HG02571 (cell line): Measurements from ENCODE around the gene TMEM232.
"Not testable (repeated sequence)": the region's sequence is repeated elsewhere in the genome, so short reads cannot be mapped to it uniquely, and the experiment has no call there.

Experiments
- ATAC-seq: cut with Tn5 transposase; IDR thresholded peaks from one replicate; pipeline ENCODE4 v1.9.1; 2021; ENCODE audit warnings: mild to moderate bottlenecking, moderate library complexity; ENCODE audit not compliant: unreplicated experiment

TMEM232 gene

DNA sequence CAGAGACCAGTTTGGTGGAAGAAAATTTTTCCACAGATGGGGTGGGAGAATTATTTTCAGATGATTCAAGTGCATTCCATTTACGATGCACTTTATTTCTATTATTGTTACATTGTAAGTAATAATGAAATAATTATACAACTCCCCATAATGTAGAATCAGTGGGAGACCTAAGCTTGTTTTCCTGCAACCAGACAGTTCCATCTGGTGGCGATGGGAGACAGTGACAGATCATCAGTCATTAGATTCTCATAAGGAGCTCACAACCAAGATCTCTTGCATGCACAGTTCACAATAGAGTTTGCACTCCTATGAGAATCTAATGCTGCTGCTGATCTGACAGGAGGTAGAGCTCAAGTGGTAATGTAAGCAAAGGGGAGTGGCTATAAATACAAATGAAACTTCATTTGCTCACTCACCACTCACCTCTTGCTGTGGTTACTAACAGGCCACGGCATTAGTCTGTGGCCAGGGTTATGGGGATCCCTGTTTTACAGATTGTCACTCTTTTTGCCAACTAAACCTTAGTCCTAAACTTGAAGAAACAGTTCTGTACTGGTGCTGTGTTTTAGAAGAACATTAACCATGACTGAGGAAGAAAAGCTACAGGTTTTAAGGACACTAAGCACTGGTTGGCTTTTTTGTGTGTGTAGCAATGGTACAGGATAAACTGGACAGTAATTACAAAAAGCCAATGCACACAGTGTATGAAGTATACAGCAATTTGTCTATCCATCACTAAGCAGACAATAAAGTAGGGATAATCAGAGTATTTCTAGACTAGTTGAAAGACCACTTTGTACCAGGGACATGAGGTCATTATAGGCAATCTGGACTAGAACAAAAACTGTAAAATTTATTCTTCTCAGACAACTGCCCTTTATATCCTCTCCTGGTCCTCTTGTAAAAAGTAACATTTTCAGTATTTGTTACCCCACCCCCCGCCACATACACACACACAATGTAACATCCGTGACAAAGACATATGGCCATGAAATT is 9.9 kb downstream of the TMEM232 start:
- peak; percentile 96 for ATAC-seq

- no peak for ATAC-seq
Observed at GRCh38 chr5:110707260-110707844, 19.1 kb downstream of the TMEM232 start.

DNA sequence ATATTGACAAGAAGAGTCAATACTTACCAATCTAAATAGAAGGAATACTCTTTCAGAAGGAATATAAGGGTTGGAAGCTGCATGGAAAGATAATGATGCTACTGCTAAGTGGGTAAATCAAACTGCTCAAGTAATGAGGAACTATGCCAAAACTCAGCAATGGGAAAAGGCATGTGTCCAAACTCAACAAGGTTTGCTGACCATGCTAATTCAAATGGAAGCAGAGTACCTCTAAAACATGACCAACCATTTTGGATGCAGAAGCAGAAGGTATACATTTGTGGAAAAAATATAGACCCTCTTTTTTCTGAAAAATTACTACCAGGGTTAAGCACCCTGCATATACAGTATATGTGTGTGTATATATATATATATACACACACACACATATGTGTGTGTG is 21.1 kb downstream of the TMEM232 start:
- no peak for ATAC-seq

- no peak for ATAC-seq
Observed at GRCh38 chr5:110703481-110703880, 23.0 kb downstream of the TMEM232 start.

- ATAC-seq: no peak
Observed at GRCh38 chr5:110702704-110703103, 23.8 kb downstream of the TMEM232 start.

DNA sequence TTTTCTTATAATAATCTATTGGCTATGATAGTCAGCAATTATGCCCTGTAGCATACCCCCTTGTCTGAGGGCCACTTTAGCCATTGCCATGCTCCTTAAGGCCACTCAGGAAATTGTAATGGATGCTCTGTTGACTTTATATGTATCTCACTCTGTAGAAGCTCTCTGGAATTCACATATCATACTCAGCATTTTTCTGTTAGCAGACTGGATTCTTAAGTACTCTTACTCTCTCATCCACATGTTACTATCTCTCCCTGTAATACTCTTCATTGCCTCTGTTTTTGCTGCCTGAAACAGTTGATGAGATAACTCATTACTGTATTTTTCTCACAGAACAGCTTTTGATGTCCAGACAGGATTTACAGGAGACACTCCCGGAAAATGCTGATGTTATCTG is 24.2 kb downstream of the TMEM232 start:
- ATAC-seq: no peak

DNA sequence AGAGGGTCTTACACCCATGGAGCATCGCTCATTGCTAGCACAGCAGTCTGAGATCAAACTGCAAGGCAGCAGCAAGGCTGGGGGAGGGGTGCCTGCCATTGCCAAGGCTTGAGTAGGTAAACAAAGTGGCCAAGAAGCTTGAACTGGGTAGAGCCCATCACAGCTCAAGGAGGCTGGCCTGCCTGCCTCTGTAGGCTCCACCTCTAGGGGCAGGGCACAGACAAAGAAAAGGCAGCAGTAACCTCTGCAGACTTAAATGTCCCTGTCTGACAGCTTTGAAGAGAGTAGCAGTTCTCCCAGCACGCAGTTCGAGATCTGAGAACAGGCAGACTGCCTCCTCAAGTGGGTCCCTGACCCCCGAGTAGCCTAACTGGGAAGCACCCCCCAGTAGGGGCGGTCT is 33.8 kb downstream of the TMEM232 start:
- ATAC-seq: not testable (repeated sequence)

- not testable (repeated sequence) for ATAC-seq
Observed at GRCh38 chr5:110690587-110690986, 35.9 kb downstream of the TMEM232 start.

DNA sequence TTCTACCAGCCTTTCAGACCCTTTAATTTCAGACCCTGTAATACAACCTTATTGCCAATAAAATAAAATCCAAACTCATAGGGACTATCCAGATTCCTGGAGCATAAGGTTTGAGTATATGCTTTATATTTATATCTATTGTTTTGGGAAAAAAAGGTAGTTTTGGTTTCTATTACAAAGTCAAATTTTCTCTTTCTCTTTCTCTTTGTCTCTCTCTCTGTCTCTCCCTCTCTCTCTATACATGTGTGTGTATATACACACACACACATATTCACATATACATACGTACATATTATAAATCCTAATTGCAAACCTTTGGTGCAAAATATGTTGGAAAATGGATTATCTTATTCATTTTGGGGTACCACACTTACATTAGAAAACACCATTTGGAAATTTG is 39.0 kb downstream of the TMEM232 start:
- ATAC-seq: no peak

- no peak for ATAC-seq
Observed at GRCh38 chr5:110686270-110686669, 40.2 kb downstream of the TMEM232 start.

- no peak for ATAC-seq
Observed at GRCh38 chr5:110681953-110682352, 44.5 kb downstream of the TMEM232 start.

- ATAC-seq: no peak
Observed at GRCh38 chr5:110681109-110681508, 45.4 kb downstream of the TMEM232 start.

DNA sequence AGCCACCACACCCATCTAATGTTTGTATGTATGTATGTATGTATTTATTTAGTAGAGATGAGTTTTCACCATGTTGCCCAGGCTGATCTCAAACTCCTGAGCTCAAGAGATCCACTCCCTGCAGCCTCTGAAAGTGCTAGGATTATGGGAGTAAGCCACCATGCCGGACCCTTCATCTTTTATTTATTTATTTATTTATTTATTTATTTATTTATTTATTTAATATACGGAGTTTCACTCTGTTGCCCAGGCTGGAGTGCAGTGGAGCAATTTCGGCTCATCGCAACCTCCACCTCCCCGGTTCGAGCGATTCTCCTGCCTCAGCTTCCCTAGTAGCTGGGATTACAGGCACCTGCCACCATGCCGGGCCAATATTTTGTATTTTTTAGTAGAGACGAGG is 49.9 kb downstream of the TMEM232 start:
- not testable (repeated sequence) for ATAC-seq

DNA sequence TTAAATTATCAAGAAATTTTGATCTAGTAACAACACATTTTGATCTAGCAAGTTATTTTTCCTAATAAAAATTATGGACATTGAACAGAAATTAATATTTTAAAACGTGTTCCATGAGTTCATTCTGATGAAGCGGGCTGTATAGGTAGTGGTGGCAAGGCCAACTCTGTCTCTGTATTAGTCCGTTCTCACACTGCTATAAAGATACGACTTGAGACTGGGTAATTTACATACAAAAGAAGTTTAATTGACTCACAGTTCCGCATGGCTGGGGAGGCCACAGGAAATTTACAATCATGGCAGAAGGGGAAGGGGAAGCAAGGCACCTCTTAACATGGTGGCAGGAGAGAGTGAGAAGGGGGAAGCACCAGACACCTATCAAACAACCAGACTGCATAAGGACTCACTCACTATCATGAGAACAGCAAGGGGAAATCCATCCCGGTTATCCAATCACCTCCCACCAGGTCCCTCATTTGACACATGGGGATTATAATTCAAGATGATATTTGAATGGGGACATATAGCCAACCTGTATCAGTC is 61.2 kb downstream of the TMEM232 start:
- no peak for ATAC-seq

DNA sequence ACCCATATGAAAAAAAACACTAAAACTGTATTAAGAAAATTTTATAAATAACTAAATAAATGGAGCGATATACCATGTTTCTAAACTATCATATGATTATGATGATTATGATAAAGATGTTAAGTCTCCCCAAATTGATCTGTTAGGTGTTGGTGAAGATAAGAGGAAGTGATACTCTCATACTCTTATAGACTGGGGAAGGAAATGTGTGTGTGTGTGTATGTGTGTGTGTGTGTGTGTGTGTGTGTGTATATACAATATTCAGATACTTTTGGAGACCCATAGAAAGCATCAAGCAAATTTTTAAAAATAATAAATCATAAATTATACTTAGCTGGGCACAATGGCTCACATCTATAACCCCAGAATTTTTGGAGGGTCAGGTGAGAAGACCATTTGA is 62.9 kb downstream of the TMEM232 start:
- ATAC-seq: peak; percentile 70

- ATAC-seq: no peak
Observed at GRCh38 chr5:110658006-110658405, 68.5 kb downstream of the TMEM232 start.

DNA sequence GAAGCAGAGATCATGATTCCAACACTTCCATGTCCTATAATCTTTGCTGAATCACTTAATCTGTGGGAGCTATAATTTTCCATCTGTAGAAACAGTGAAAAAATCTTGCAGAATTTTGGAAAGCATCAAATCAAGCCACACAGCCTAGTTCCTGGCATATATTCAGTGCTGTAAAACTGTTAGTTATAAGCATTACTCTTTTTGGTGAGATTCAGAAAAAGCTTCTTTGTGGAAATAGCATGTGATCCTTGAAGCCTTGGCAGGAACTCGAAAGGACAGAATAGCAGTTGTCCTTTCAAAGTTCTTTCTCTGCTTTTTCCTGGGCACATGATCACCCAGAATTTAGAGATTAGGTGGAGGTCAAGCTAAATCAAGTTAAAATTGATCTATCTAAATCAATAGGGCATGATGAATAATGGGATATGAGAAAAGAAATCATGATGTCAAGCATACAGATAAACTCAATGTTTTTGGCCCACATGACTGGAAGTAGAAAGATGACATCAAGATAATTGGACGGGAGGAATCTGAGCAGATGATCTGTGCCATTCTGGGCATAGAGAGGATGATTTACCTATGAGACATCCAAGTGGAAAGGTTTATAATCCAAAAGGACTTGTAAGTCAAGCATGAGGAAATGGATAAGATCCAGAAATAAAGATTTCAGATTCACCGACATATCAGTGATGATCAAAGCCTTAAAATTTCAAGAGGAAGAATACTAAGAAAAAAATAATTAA is 73.1 kb downstream of the TMEM232 start:
- no peak for ATAC-seq

DNA sequence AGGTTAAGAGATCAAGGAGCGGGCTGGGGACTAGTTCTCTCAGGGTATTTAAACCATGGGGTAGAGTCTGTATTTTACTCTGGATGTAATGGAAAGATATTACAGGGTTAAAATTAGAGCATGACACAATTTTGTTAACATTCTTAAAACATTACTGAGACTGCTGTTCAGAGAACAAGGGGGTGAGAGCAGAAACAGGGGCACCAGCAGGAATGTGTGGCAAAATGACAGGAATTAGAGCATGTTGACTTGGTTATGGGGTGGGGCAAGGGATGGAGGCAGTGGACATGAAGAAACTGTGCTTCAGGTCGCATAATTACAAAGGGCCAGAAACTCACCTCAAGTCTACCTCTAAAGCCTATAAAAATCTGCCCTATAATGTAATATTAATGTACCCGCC is 75.0 kb downstream of the TMEM232 start:
- no peak for ATAC-seq

GRCh38 chr5:110644357-110644756 is 82.1 kb downstream of the TMEM232 start:
- no peak for ATAC-seq

DNA sequence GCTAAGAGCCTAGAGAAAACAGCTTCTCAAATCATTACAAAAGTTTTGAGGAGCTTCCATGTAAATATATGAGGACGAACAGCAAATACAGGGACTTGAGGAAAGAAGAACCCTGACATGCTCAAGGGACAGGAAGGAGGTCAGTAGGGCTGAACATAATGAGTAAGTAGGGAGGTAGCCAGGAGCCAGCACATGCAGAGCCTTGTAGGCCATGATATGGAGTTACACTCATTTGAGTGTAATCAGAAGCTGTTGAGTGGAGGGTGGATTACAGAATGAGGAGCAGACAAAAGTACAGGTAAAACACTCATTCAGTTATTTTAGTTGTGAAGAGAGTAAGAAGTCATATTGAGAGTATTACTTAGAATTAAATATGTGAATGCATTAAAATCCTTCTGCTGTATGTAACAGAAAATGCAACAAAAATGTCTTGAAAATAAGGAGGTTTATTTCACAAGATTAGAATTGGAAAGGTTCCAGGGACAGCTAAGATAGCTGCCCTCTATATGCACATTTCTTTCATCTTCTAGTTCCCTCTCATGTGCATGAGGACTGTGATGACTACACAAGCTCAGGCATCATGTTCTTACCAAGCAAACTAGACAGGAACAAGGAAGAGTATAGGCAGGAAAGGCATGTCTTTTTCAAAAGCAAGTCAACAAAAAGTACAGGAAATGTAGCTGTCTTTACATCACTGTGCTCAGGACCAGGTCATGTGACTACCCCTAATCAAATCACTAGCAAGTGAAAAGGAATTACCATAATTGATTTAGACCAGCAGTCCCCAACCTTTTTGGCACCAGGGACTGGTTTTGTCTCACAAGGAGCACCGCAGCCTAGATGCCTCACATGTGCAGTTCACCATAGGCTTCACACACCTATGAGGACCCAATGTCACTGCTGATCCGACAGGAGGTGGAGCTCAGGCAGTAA is 87.2 kb downstream of the TMEM232 start:
- ATAC-seq: no peak
